K562 (cell line): Measurements from ENCODE around the gene MIEN1. TPM values are rescaled to one million over a fixed set of nuclear protein-coding genes. Genes with fewer than 3 reads are reported as not detected.

Experiments
- BHLHE40 ChIP-seq: IDR thresholded peaks from 2 replicates; pipeline ENCODE4 v1.6.1; 2011; ENCODE audit warnings: low read length, improper control_type of control experiment
- CBFB ChIP-seq: sonication (generic); formaldehyde crosslinking; IDR thresholded peaks from 2 replicates; pipeline ENCODE4 v1.4.0; 2020; ENCODE audit warnings: mild to moderate bottlenecking, missing genetic modification reagents
- CHD7 ChIP-seq: fragments of 200-600 bp; sonication (generic); IDR thresholded peaks from one replicate; pipeline ENCODE4 v1.6.1; 2012; ENCODE audit warnings: mild to moderate bottlenecking, low read depth, low read length, inconsistent platforms
- DACH1 ChIP-seq: fragments of 450-650 bp; IDR thresholded peaks from 2 replicates; pipeline ENCODE4 v1.6.1; 2018; ENCODE audit not compliant: partially characterized antibody
- ETV6 ChIP-seq, 3 experiments: fragments of 150-350 bp in 1 of 3; sonication (generic) in 1 of 3; formaldehyde crosslinking in 1 of 3; IDR thresholded peaks; 2 replicates each; pipeline versions ENCODE4 v1.6.1 to v1.8.0; 2014 to 2022; ENCODE audit warnings: borderline replicate concordance in 2 of 3, low read depth in 2 of 3, antibody characterized with exemption in 1 of 3, low read length in 1 of 3, mild to moderate bottlenecking in 1 of 3, missing genetic modification reagents in 1 of 3
- GATA2 ChIP-seq: sonication (generic); formaldehyde crosslinking; IDR thresholded peaks from 2 replicates; pipeline ENCODE4 v1.4.0; 2020; ENCODE audit warnings: mild to moderate bottlenecking, missing genetic modification reagents
- HDAC8 ChIP-seq: fragments of 450-650 bp; IDR thresholded peaks from 2 replicates; pipeline ENCODE4 v1.6.1; 2016; ENCODE audit warnings: mild to moderate bottlenecking, missing genetic modification characterization, moderate library complexity, missing compliant biosample characterization
- MCM5 ChIP-seq: fragments of 450-650 bp; IDR thresholded peaks from 2 replicates; pipeline ENCODE4 v1.6.1; 2016; ENCODE audit warnings: low read depth
- SMAD3 ChIP-seq: fragments of 450-650 bp; formaldehyde crosslinking; conservative IDR thresholded peaks from 2 replicates; pipeline ENCODE4 v1.4.0; 2020; ENCODE audit warnings: mild to moderate bottlenecking
- ZNF316 ChIP-seq: fragments of 450-650 bp; IDR thresholded peaks from 2 replicates; pipeline ENCODE4 v1.6.1; 2016
- polyA plus RNA-seq, 8 experiments: library from polyadenylated mRNA; depleted of rRNA in 4 of 8; stranded (reverse) in 5 of 8; unstranded in 3 of 8; fragments of >200 nt; fragmentation: Nextera tagmentation in 2 of 8; fragmentation: Illumina TruSeq in 1 of 8; extraction: Ambion mirVana in 2 of 8; extraction: Trizol in 1 of 8; gene quantifications; 2 replicates each; pipeline versions ENCODE4 v1.2.1 to v1.2.3, GENCODE V29; 2011 to 2014; ENCODE audit warnings: inconsistent platforms in 1 of 8, missing spikeins in 1 of 8
- total RNA-seq, 7 experiments: library from RNA; depleted of rRNA in 6 of 7; stranded (reverse); fragments of >200 nt in 6 of 7; fragmentation: Illumina TruSeq in 2 of 7; extraction: Trizol in 2 of 7; gene quantifications; 2 replicates each; pipeline versions ENCODE4 v1.2.1 to v1.2.3, GENCODE V29; 2011 to 2021; ENCODE audit warnings: low replicate concordance in 1 of 7
- TF ChIP-seq, protein P1 (sequence below): sonication (generic); formaldehyde crosslinking; IDR thresholded peaks from 2 replicates; pipeline ENCODE4 v1.8.0; 2022; ENCODE audit warnings: missing genetic modification reagents, mild to moderate bottlenecking, borderline replicate concordance
- TF ChIP-seq, protein P2 (sequence below): fragments of 450-650 bp; IDR thresholded peaks from 2 replicates; pipeline ENCODE4 v1.6.1; 2014; ENCODE audit warnings: low read depth, mild to moderate bottlenecking, moderate library complexity, borderline replicate concordance
- TF ChIP-seq, protein P3 (sequence below): sonication (generic); formaldehyde crosslinking; IDR thresholded peaks from 2 replicates; pipeline ENCODE4 v1.9.0; 2022; ENCODE audit warnings: mild to moderate bottlenecking, missing genetic modification reagents

Gene MIEN1
- total and polyA plus RNA-seq, 9 of the 15 experiments (the other 6 are each of a cell fraction or from before 2014, with no cell fraction given): 61.3 to 142 (median 78.9) TPM

DNA sequence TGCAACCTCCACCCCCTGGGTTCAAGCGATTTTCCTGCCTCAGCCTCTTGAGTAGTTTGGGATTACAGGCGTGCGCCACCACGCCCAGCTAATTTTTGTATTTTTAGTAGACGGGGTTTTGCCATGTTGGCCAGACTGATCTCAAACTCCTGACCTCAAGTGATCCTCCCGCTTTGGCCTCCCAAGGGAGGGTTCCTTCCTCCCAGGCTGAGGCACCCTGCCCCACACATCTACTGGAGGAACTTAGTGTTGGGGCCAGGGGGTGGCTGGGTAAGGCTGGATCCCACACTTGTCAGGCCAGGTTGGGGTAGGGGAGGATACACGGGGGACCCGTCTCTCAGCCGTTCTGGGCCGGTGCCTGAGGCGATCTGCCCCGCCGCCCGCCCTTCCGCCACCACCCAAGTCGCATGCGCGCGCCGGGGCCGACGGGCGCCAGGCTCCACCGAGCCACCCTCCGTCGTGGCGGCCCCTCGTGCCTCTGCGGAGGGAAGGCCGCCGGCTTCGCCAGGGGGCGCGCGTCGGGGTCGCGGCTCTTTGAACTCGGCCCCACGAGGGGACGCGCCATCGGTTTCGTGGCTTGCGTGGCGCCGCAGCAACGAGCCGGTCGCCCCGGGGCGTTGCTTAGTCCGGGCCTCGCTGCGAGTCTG lies 23.3 kb upstream of the MIEN1 start (continued):
- no peak for TF ChIP-seq BHLHE40
- TF ChIP-seq CHD7: no peak
- TF ChIP-seq DACH1: no peak
- no peak for TF ChIP-seq SMAD3 (CRISPR knock-in tag)
- 0 out of 2 replicates have a peak, but pooled peaks have one; percentile 75 for TF ChIP-seq HDAC8 (tag)
- no peak for TF ChIP-seq CBFB (CRISPR knock-in tag)
- TF ChIP-seq, protein P1, sequence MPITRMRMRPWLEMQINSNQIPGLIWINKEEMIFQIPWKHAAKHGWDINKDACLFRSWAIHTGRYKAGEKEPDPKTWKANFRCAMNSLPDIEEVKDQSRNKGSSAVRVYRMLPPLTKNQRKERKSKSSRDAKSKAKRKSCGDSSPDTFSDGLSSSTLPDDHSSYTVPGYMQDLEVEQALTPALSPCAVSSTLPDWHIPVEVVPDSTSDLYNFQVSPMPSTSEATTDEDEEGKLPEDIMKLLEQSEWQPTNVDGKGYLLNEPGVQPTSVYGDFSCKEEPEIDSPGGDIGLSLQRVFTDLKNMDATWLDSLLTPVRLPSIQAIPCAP (CRISPR knock-in tag): no peak
- TF ChIP-seq ETV6 (IDR thresholded peaks at IDR 0.05; ENCODE audit: borderline replicate concordance in 1 of 2, low read depth in 2 of 2, low read length in 1 of 2): no peak
- no peak for TF ChIP-seq ETV6 (CRISPR knock-in tag; IDR thresholded peaks at IDR 0.05; ENCODE audit: borderline replicate concordance)
- TF ChIP-seq GATA2 (CRISPR knock-in tag): no peak
- TF ChIP-seq, protein P2, sequence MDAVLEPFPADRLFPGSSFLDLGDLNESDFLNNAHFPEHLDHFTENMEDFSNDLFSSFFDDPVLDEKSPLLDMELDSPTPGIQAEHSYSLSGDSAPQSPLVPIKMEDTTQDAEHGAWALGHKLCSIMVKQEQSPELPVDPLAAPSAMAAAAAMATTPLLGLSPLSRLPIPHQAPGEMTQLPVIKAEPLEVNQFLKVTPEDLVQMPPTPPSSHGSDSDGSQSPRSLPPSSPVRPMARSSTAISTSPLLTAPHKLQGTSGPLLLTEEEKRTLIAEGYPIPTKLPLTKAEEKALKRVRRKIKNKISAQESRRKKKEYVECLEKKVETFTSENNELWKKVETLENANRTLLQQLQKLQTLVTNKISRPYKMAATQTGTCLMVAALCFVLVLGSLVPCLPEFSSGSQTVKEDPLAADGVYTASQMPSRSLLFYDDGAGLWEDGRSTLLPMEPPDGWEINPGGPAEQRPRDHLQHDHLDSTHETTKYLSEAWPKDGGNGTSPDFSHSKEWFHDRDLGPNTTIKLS: peak; percentile 71; the same call in 1 of the 2 replicates
- no peak for TF ChIP-seq MCM5
- TF ChIP-seq, protein P3, sequence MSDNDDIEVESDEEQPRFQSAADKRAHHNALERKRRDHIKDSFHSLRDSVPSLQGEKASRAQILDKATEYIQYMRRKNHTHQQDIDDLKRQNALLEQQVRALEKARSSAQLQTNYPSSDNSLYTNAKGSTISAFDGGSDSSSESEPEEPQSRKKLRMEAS (CRISPR knock-in tag): no peak; the same call in 1 of the 2 replicates
- TF ChIP-seq ZNF316: no peak
